GM18502 (cell line): ENCODE data around the gene RFLNA.

Experiments used
- ATAC-seq: cut with Tn5 transposase; IDR thresholded peaks from one replicate; pipeline ENCODE4 v1.9.1; 2021; ENCODE audit warnings: mild to moderate bottlenecking; ENCODE audit not compliant: unreplicated experiment, poor library complexity

The RFLNA gene

GRCh38 chr12:124352257-124352656 lies 57.4 kb downstream of the RFLNA start:
- ATAC-seq: no peak

- no peak for ATAC-seq
These were observed 57.9 kb downstream of the RFLNA start for GRCh38 chr12:124352839-124353238.

- no peak for ATAC-seq
These were observed 59.5 kb downstream of the RFLNA start for GRCh38 chr12:124354400-124354799.

- ATAC-seq: no peak
These were observed 61.3 kb downstream of the RFLNA start for GRCh38 chr12:124356221-124356620.

- ATAC-seq: no peak
These were observed 62.7 kb downstream of the RFLNA start for GRCh38 chr12:124357616-124358015.

- no peak for ATAC-seq
These were observed 63.7 kb downstream of the RFLNA start for GRCh38 chr12:124358572-124358971.

- no peak for ATAC-seq
These were observed 65.0 kb downstream of the RFLNA start for GRCh38 chr12:124359671-124360581.

GRCh38 chr12:124361074-124361970 lies 66.4 kb downstream of the RFLNA start:
- no peak for ATAC-seq

GRCh38 chr12:124361996-124362395 lies 67.1 kb downstream of the RFLNA start:
- no peak for ATAC-seq

GRCh38 chr12:124363353-124363965 lies 68.6 kb downstream of the RFLNA start:
- no peak for ATAC-seq

GRCh38 chr12:124364543-124364942 lies 69.7 kb downstream of the RFLNA start:
- no peak for ATAC-seq
